Erythroblast (primary cell): ENCODE results near the gene ACRV1.
"Not testable (repeated sequence)": the region's sequence is repeated elsewhere in the genome, so short reads cannot be mapped to it uniquely, and the experiment has no call there.

Experiments
- DNase-seq, 2 experiments: peaks; one replicate each; lab custom pipeline; 2025; lab: John Stamatoyannopoulos, UW
- GATA1 ChIP-seq: IDR thresholded peaks from 2 replicates; pipeline ENCODE4 v1.6.1; 2011; ENCODE audit warnings: low read depth, mild to moderate bottlenecking, control low read depth, low read length, moderate library complexity
- POLR2A ChIP-seq: IDR thresholded peaks from 2 replicates; pipeline ENCODE4 v1.6.1; 2011; ENCODE audit warnings: mild to moderate bottlenecking, low read length

Gene ACRV1

GRCh38 chr11:125680747-125681146 lies at the start of gene ACRV1:
ACRV1 (minus strand) TSS chr11:125680847; CDS start chr11:125680780, 67 bp downstream.
- no peak for DNase-seq
- TF ChIP-seq GATA1 (no peak), POLR2A (no peak)

DNA sequence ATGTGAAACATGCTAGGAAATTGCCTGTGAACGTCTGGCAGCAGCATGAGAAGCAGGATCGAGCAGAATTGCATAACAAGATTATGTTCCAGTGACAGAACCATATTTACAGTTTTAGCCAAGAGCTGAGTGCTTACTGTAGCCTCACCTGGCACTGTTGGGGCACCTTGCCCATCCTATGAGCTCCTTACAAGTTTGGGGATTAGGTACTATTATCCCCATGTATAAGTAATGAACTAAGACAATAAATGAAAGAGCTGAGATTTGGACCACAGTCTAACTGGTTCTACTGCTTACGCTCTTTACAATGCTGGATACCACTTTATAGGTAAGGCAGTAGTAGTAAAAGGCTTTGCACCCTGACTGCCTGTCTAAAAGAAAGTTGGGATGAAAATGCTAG lies 48.3 kb upstream of the ACRV1 start:
- no peak for DNase-seq
- no peak for TF ChIP-seq GATA1
- no peak for TF ChIP-seq POLR2A

- TF ChIP-seq GATA1 (no peak), POLR2A (no peak)
- DNase-seq, result peak in 1 of 2 experiments; percentile 6
Observed at GRCh38 chr11:125724125-125724524, 43.5 kb upstream of the ACRV1 start.

DNA sequence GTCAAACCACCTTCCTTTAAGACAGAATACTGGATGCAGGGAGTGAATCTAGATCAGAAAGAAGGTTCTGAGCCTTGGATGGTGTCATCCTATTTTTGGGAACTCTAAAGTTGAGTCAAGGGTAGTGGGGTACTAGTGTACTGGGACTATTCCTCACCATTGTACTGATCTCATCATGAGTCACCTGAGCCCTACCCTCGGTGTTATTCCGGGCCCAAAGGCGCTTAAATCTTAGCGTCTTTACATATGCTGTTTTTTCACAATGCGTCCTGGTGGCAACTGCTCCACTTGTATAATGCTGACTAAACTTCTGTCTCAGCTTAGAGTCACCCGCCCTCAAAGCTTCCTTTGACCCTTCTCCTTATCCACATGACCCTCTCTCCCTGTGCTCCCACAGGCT lies 40.1 kb upstream of the ACRV1 start:
- no peak for DNase-seq
- TF ChIP-seq POLR2A, result no peak
- TF ChIP-seq GATA1, result no peak

DNA sequence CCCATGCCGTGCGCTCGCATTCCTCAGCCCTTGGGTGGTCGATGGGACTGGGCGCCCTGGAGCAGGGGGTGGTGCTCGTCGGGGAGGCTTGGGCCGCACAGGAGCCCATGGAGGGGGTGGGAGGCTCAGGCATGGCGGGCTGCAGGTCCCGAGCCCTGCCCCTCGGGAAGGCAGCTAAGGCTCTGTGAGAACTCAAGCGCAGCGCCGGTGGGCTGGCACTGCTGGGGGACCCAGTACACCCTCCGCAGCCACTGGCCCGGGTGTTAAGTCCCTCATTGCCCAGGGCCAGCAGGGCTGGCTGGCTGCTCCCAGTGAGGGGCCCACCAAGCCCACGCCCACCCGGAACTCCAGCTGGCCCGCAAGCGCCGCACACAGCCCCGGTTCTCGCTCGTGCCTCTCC lies 24.0 kb upstream of the ACRV1 start:
- not testable (repeated sequence) for DNase-seq

DNA sequence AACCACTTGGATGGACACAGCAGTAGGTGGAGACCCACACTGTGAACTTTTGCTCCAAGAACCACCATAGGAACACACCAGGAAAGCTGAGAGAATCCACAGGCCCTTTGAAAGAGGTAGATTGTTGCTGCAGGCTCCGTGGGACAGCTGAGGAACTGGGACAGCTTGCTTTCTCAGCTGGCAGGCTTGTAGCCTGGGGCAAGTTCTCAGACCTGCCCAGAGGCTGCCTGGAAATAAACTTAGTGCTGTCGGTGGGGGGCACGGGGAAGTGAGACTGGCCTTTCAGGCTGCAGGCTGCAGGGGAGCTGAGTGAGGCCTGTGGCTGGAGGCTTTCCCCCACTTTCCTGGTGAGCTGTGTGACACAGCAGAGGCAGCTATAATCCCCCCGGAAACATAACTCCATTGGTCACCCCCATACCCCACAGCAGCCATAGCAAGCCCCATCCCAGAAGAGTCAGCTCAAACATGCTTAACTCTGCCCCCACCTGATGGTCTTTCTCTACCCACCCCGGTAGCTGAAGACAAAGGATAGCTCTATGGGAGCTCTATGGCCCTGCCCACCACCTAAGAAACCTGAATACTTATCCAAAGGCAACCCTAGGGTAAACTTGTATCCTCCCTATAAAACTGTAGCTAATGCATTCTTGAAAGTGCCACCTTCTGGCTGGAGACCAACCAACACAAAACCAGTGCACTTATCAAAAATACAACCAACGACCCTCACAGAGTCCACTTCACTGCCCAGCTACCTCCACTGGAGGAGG lies 21.4 kb upstream of the ACRV1 start:
- no peak for DNase-seq
- TF ChIP-seq GATA1, result no peak
- TF ChIP-seq POLR2A, result no peak

DNA sequence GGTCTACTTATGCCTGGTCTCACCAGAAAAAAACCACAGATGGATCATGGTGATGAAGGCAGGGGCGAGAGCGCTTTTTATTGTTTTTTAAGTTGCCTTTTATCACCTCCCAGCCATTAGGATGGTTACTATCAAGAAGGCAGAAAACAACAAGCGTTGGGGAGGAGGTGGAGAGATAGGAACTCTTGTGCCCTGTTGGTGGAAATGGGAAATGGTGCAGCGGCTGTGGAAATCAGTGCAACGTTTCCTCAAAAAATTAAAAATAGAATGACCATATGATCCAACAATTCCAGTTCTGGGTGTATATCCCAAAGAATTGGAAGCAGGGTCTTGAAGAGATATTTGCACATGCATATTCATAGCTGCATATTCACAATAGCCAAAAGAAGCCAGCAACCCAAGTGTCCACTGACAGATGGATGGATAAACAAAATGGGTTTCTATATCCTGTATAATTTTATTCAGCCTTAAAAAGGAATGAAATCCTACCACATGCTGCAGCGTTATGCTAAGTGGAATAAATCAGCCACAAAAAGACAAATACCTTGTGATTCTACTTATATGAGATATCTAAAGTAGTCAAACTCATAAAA lies 20.5 kb upstream of the ACRV1 start:
- TF ChIP-seq POLR2A (no peak), GATA1 (no peak)
- DNase-seq, result no peak

DNA sequence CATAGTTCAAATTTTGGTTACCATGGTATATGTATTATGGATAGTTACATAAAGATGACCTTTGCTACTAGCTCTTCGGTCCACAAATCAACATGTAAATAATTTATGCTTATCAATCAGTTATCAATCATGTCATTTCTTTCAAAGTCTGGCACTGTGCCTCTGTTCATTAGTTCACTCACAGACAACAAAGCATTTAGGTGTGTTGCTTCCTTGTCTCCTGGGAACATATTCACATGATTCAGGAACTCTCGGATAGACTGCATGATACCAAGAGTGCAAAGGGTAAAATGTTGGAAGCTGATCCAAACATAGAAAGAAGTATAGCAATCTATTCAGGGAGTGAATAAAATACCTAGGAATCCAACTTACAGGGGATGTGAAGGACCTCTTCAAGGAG lies 14.3 kb upstream of the ACRV1 start:
- TF ChIP-seq GATA1 (no peak), POLR2A (no peak)
- no peak for DNase-seq

GRCh38 chr11:125692887-125693286 lies 12.2 kb upstream of the ACRV1 start:
- TF ChIP-seq POLR2A (no peak), GATA1 (no peak)
- DNase-seq, result no peak

- no peak for DNase-seq
- no peak for TF ChIP-seq POLR2A
- no peak for TF ChIP-seq GATA1
Observed at GRCh38 chr11:125690006-125690405, 9.4 kb upstream of the ACRV1 start.

- no peak for TF ChIP-seq POLR2A
- DNase-seq, result no peak
Observed at GRCh38 chr11:125689274-125689859, 8.7 kb upstream of the ACRV1 start.

- TF ChIP-seq POLR2A (no peak), GATA1 (no peak)
- DNase-seq, result no peak
Observed at GRCh38 chr11:125688632-125689031, 8.0 kb upstream of the ACRV1 start.

DNA sequence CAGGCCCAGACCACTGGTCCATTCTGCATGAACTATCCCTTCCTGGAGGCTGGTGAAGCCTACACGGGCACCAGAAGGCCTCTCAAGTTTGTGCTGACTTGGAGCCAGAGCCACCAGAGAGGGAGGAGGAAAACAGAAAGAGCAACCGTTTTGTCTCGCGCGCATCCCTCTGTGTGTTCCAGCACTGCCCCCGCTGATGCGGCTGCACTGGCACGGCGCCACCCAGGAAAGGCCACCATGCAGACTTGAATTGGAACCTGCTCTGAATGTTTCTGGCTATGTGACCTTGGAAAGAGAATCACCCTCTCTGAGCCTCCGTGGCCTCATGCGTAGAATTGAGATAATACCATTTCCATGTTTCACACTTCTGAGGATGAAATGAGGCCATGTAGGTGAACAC lies 7.4 kb upstream of the ACRV1 start:
- TF ChIP-seq GATA1 (no peak), POLR2A (no peak)
- no peak for DNase-seq

DNA sequence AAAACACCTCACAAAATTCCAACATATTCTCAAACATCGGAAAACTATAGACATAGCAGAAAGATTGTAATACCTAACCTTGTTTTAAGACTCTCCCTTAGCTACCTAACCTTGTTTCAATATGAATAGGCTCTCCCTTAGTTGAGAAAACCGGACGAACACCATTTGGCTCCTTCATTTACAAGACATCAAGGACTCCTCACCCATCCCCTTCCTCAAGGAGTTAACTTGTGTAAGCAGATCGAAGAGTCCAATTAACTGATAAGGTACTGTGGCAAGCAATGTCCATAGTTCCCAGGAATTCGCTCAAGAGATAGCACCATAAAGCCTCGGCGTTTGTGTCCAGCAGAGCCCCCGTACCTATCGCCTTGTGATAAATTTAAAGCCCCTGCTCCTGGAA lies 4.6 kb upstream of the ACRV1 start:
- no peak for DNase-seq
- TF ChIP-seq POLR2A (no peak), GATA1 (no peak)

DNA sequence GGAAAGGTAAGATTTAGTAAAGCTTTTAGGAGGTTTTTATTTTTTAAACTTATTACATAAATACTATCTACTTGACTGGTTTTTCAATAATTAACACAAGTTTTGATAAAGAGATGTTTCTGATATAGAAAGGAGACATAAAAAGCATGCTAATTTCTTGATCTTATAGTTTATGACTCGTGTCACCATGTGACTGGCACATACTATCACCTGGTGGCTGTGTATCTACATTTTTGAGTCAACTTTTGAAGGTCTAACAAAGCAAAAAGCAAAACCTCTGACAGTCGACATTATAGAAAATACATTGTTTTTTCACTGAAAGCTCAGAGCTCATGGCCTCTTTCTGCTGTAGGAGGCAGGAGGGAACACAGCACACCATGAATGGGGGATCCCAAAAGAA lies 810 bp downstream of the ACRV1 start:
- TF ChIP-seq GATA1, result no peak
- no peak for TF ChIP-seq POLR2A

More for the DNA sequence above, 810 bp downstream of the ACRV1 start:
- no peak for DNase-seq
